ENCODE data around the gene RHOV.

The RHOV gene

DNA sequence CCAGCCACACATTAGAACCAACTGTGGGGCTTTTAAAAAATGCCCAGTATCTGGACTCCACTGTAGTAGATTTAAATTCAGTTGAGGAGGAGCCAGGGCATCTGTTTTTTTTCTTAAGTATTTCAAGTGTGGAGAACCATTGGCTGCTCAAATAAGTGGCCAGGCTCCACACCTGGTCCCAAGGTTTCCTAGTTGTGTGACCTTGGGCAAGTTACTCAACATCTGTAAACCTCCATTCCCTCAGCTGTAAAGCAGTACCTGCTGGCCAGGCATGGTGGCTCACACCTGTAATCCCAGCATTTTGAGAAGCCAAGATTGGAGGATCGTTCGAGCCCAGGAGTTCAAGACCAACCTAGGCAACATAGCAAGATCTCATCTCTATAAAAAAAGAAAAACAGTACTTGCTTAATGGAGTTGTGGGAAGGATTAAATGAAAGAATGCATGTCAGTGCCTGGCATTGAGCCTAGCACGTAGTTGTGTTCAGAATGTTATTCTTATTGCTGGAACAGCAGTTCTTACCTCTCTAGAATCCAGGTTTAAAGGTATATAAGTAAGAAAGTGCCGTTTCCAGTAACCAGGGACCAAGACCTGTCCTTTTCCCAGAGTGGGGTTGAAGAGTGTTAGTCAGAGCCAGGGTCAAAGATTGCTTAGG, 47.5 kb downstream of the RHOV start:
- Histone ChIP-seq H2AFZ (ENCODE audit: low read length, unreplicated experiment) (no peak overlapping the region), H3K79me2 (ENCODE audit: control insufficient read depth, insufficient read depth, low read length, unreplicated experiment) (no peaks in the 10 kb centered on the region), H3K4me3 (ENCODE audit: low read depth, low read length) (no peak overlapping the region), H3K36me3 (ENCODE audit: insufficient read depth, low read length) (no peaks in the 10 kb centered on the region), H3K27me3 (ENCODE audit: insufficient read depth, low read length) (no peaks in the 10 kb centered on the region), H3K4me1 (ENCODE audit: control insufficient read depth, insufficient read depth, low read length, unreplicated experiment) (no peaks in the 10 kb centered on the region), H3K27ac (ENCODE audit: low read depth, low read length) (no peak overlapping the region)

DNA sequence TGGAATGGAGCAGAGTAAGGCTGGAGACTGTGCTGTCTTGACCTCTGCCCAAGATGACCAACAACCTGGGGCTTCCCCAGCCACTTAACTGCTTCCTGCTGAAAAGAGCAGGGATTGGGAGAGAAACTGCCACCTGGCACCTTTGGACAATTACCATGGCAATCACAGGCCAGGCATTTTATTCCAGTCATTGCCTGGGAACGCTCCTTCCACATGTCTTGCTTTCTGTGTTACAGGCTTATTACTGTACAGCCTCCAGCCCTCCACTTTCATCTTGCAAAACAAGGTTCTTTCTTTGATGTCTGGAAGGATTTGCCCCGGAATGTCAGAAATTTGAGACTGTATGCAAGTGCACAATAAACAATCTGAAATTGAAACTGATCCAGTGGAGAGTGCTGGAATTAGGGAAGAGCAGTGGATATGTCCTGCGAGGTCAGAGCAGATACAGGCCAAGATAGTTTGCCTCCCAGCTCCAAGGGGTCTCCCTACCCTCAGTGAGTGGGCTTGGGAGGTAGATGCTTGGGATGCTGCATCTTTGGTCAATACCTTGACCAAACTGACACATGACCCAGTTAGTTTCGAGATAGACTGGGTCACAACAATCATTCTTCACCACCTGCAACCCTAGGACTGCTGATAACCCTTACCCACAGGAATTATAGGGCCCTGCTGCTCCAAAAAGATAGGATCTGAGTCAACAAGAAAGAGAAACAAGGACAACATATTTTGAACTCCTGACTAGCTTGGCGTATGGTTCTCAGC, 48.2 kb downstream of the RHOV start:
- Histone ChIP-seq H3K36me3 (ENCODE audit: insufficient read depth, low read length) (no peaks in the 10 kb centered on the region), H3K4me3 (ENCODE audit: low read depth, low read length) (no peak overlapping the region), H3K79me2 (ENCODE audit: control insufficient read depth, insufficient read depth, low read length, unreplicated experiment) (no peaks in the 10 kb centered on the region), H3K4me1 (ENCODE audit: control insufficient read depth, insufficient read depth, low read length, unreplicated experiment) (no peaks in the 10 kb centered on the region), H3K27me3 (ENCODE audit: insufficient read depth, low read length) (no peaks in the 10 kb centered on the region), H2AFZ (ENCODE audit: low read length, unreplicated experiment) (no peak overlapping the region), H3K27ac (ENCODE audit: low read depth, low read length) (no peak overlapping the region)

DNA sequence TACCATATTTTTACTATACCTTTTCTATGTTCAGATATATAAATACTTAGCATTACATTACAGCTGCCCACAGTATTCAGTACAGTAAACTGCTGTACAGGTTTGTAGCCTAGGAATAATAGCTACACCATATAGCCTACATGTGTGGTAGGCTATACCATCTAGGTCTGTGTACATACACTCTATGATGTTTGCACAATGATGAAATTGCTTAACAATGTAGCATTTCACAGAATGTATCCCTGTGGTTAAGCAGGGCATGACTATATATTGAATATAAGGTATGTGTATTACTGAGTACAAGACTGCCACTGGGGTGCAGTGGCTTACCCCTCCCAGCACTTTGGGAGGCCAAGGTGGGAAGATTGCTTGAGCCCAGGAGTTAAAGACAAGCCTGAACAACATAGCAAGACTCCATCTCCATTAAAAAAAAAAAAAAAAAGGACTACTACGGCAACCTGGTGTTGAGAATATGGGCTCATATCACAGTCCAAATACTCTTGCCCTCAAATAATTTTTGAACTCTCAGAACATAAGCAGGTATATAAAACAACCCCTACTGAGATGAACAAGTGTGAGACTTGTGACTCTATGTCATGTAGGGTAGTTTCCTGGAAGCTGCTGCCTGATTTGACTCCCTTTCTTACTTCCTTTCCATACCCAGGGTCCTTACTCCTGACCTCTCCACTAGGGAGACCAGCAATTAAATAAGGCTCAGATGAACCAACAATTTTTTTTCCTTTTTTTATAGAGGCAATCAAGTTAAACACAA, 50.3 kb downstream of the RHOV start:
- Histone ChIP-seq H3K36me3 (ENCODE audit: insufficient read depth, low read length) (no peaks in the 10 kb centered on the region), H3K27me3 (ENCODE audit: insufficient read depth, low read length) (no peaks in the 10 kb centered on the region), H3K4me1 (ENCODE audit: control insufficient read depth, insufficient read depth, low read length, unreplicated experiment) (no peaks in the 10 kb centered on the region), H3K4me3 (ENCODE audit: low read depth, low read length) (no peak overlapping the region), H3K79me2 (ENCODE audit: control insufficient read depth, insufficient read depth, low read length, unreplicated experiment) (no peaks in the 10 kb centered on the region), H3K27ac (ENCODE audit: low read depth, low read length) (no peak overlapping the region), H2AFZ (ENCODE audit: low read length, unreplicated experiment) (no peak overlapping the region)
